HG02642 (cell line): Measurements from ENCODE around the gene NECTIN2.
"Not testable (repeated sequence)": the region's sequence is repeated elsewhere in the genome, so short reads cannot be mapped to it uniquely, and the experiment has no call there.

Experiments used
- ATAC-seq: cut with Tn5 transposase; IDR thresholded peaks from one replicate; pipeline ENCODE4 v1.9.1; 2021; ENCODE audit warnings: mild to moderate bottlenecking; ENCODE audit not compliant: unreplicated experiment, poor library complexity

The NECTIN2 gene

GRCh38 chr19:44882063-44882462 lies 36.0 kb downstream of the NECTIN2 start:
- ATAC-seq: no peak

DNA sequence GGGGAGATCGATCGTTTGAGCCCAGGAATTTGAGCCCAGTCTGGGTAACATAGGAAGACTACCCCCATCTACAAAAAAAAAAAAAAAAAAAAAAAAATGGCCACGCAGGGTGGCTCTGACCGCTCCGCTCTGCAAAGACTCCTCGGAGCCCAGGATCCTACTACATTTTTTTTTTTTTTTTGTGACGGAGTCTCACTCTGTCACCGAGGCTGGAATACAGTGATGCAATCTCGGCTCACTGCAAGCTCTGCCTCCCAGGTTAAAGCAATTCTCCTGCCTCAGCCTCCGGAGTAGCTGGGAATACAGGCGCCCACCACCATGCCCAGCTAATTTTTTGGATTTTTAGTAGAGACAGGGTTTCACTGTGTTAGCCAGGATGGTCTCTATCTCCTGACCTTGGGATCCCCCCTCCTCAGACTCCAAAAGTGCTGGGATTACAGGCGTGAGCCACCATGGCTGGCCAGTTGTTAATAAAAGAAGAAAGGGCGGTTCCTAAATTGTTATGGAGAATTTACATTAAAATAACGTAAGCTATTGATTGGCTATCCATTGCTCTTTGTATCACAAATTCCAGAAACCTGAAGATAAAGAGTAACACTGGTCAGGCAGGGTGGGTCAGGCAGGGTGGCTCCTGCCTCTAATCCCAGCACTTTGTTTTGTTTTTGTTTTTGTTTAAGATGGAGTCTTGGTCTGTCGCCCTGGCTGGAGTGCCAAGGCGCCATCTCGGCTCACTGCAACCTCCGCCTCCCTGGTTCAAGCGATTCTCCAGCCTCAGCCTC lies 36.7 kb downstream of the NECTIN2 start:
- not testable (repeated sequence) for ATAC-seq

DNA sequence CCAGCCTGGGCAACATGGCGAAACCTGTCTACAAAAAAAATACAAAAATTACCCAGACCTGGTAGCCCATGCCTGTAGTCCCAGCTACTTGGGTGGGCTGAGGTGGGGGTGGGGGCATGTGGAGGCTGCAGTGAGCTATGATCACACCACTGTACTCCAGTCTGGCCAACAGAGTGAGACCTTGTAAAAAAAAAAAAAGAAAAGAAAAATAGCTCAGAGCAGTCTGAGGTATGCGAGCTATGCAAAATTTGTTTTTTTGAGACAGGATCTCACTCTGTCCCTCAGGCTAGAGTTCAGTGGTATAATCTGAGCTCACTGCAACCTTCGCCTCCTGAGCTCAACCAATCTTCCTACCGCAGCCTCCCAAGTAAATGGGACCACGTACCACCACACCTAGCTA lies 37.8 kb downstream of the NECTIN2 start:
- no peak for ATAC-seq

DNA sequence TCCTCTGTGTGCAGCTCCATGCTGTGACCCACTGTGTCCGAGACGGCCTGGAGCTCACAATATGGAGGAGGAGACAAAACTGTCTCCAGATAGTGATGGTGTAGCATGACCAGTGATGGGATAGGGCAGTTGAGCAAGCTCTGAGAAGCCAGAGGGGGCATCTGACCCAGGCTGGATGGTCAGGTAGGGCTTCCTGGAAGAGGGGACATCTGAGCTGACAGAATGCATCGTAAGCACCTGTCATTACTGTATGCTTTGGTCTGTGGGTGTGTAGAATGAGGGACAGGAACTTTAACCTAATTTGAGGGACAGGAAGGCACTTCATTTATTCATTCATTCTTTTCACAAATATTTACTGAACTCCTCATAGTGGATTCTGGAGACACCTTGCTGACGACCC lies 38.5 kb downstream of the NECTIN2 start:
- ATAC-seq: no peak

- ATAC-seq: no peak
Observed at GRCh38 chr19:44886141-44886540, 40.0 kb downstream of the NECTIN2 start.

DNA sequence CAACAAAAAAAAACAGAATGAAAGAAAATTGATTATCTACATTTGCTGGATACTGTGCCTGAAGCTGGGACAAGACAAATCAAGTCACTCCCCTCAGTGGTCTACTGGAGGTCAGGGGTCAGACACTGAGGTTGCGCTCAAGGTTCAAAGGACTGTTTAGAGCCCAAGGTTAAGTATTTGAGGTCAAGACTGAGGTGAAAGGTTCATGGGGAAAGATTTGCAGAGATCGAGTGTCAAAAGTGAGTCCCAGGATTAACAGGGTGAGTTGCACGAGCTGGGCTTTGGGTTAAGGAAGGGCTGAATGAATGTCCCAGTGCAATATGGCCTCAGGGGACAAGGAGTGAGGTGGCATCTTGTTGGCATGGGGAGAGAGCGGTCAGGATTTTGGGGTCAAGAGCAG lies 41.6 kb downstream of the NECTIN2 start:
- ATAC-seq: no peak

- not testable (repeated sequence) for ATAC-seq
Observed at GRCh38 chr19:44888335-44888734, 42.2 kb downstream of the NECTIN2 start.

- no peak for ATAC-seq
Observed at GRCh38 chr19:44889830-44890365, 43.8 kb downstream of the NECTIN2 start.

DNA sequence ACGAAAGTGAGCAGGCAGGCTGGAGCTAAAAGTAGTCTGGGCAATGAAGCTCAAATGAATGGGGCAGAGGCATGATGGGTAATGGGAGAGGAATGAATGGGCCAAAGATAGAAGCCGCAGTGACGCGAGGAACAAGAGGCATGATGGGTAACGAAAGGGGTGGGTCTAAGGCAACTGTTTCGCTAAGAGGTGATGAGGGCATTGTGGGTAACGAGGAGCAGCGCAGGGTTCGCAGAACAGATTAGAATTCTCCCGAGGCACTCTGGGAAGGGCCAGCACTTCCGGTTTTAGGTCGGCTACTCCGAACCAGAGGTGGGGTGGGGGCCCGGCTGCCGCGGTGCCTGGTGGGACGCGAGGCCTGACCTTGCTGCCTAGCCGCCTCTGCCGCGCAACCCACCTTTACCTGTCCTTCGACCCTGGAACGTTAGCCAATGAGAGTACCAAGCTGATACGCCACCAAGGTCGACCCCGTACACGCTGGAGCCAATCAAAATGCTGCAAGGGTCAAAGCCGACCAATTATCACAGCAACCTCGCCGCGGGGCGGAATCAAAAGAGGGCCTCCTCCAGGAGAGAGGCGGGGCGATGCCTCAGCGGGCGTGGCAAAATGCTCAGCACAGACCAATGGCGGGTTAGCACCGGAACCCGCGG lies 44.4 kb downstream of the NECTIN2 start:
- peak; percentile 80 for ATAC-seq

- peak; percentile 72 for ATAC-seq
Observed at GRCh38 chr19:44891016-44891882, 45.2 kb downstream of the NECTIN2 start, which contains the start of gene TOMM40. TSS of gene TOMM40 (plus strand) at chr19:44891254. CDS start at chr19:44891416, 162 bp downstream.

GRCh38 chr19:44892932-44893331 lies 46.8 kb downstream of the NECTIN2 start:
- ATAC-seq: no peak

GRCh38 chr19:44893332-44894051 lies 47.4 kb downstream of the NECTIN2 start:
- ATAC-seq: no peak

GRCh38 chr19:44894052-44894400 lies 47.9 kb downstream of the NECTIN2 start:
- no peak for ATAC-seq

- ATAC-seq: no peak
Observed at GRCh38 chr19:44894946-44895345, 48.8 kb downstream of the NECTIN2 start.

GRCh38 chr19:44897835-44898234 lies 51.7 kb downstream of the NECTIN2 start:
- ATAC-seq: no peak

DNA sequence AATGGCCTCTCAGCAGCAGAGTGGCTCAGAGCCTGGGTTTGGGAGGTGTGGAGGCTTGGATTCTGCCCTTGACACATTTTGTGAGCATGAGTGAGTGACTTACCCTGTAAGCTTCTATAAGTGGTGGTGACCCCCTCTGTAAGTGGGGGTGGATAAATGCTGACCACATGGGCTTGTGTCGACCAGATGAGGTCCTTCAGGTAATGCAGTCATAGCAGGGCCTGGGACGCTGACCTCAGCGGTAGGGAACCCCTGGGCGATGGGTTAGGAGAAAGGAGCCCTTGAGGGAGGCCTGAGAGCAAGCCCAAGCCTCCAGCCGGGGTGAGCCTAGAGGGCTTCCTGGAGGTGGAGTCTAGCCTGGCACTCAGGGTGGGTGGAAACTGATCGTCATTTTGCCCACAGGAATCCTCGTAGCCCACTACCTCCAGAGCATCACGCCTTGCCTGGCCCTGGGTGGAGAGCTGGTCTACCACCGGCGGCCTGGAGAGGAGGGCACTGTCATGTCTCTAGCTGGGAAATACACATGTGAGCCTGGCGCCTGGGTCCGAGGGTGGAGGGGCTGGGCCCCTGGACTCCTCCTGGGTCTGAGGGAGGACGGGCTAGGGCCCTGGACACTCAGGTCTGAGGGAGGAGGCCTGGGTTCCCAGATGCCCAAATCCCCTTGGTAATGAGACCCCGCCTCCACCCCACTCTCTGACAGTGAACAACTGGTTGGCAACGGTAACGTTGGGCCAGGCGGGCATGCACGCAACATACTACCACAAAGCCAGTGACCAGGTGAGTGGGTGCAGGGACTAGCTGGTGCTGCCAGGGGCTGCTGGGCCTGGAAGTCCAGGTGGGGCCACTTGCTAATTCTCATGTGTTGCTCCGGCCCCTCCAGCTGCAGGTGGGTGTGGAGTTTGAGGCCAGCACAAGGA lies 54.5 kb downstream of the NECTIN2 start:
- ATAC-seq: no peak

DNA sequence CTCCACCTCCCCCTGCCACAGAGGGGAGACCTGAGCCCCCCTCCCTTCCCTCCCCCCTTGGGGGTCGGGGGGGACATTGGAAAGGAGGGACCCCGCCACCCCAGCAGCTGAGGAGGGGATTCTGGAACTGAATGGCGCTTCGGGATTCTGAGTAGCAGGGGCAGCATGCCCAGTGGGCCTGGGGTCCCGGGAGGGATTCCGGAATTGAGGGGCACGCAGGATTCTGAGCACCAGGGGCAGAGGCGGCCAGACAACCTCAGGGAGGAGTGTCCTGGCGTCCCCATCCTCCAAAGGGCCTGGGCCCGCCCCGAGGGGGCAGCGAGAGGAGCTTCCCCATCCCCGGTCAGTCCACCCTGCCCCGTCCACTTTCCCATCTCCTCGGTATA lies 57.1 kb downstream of the NECTIN2 start:
- ATAC-seq: no peak

DNA sequence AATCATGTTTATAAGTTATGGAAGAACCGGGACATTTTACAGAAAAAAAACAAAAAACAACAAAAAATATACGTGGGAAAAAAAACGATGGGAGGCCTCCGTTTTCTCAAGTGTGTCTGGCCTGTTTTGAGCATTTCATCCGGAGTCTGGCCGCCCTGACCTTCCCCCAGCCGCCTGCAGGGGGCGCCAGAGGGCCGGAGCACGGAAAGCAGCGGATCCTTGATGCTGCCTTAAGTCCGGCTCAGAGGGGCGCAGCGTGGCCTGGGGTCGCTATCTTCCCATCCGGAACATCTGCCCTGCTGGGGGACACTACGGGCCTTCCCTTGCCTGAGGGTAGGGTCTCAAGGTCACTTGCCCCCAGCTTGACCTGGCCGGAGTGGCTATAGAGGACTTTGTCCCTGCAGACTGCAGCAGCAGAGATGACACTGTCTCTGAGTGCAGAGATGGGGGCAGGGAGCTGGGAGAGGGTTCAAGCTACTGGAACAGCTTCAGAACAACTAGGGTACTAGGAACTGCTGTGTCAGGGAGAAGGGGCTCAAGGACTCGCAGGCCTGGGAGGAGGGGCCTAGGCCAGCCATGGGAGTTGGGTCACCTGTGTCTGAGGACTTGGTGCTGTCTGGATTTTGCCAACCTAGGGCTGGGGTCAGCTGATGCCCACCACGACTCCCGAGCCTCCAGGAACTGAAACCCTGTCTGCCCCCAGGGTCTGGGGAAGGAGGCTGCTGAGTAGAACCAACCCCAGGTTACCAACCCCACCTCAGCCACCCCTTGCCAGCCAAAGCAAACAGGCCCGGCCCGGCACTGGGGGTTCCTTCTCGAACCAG lies 57.7 kb downstream of the NECTIN2 start:
- ATAC-seq: peak; percentile 42
